Fibroblast of lung (primary cell): Measurements from ENCODE around the gene CCDC80.

Experiments
- EZH2 ChIP-seq: IDR thresholded peaks from 2 replicates; pipeline ENCODE4 v1.5.1; 2012; ENCODE audit warnings: low read length, control low read depth, mild to moderate bottlenecking; ENCODE audit errors: missing control alignments
- TF ChIP-seq, protein P1 (sequence below), 2 donors: IDR thresholded peaks in 1 of 2; conservative IDR thresholded peaks in 1 of 2; 1 replicate in 1 of 2; 2 replicates in 1 of 2; pipeline ENCODE4 v1.5.1; 2011 to 2012; ENCODE audit warnings: low read length in 2 of 2, control low read depth in 1 of 2, inconsistent platforms in 1 of 2, low read depth in 1 of 2, mild to moderate bottlenecking in 1 of 2

DNA sequence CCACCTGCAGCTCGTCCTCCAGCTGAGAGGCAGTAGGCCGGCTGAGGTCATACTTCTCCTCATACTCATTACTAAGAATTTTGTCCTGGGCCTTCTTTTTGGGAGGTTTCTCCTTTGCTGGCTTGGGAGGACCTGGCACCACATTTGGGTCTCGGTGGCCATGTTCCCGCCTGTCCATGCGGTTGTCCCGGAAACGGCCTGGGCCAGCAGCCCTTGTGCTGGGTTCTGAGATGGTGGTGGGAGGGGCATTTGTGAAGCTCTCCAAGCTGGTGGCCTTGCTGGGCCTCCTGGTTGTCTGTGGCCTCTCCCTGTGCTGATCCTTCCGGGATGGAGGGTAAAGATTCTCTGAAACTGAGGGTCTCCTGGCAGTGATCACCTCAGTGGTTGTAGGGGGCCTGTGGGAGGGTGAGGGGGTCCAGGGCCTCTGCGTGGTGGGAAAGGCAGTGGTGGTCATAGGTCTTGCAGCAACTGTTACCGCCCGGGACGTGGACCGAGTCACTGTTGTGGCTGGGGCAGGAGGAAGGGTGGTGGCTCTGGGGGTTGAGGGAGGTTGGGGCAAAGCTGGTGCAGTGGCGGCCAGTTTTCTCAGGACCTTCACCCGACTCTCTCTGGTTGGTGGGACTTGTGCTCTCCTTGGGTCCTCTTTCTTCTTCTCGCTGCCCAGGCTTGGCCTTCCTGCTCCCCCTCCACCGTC, 2.5 kb downstream of the CCDC80 start:
- no peak for TF ChIP-seq EZH2
- TF ChIP-seq, protein P1, sequence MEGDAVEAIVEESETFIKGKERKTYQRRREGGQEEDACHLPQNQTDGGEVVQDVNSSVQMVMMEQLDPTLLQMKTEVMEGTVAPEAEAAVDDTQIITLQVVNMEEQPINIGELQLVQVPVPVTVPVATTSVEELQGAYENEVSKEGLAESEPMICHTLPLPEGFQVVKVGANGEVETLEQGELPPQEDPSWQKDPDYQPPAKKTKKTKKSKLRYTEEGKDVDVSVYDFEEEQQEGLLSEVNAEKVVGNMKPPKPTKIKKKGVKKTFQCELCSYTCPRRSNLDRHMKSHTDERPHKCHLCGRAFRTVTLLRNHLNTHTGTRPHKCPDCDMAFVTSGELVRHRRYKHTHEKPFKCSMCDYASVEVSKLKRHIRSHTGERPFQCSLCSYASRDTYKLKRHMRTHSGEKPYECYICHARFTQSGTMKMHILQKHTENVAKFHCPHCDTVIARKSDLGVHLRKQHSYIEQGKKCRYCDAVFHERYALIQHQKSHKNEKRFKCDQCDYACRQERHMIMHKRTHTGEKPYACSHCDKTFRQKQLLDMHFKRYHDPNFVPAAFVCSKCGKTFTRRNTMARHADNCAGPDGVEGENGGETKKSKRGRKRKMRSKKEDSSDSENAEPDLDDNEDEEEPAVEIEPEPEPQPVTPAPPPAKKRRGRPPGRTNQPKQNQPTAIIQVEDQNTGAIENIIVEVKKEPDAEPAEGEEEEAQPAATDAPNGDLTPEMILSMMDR (conservative IDR thresholded peaks at IDR 0.05 in 1 of 2, IDR thresholded peaks at IDR 0.05 in 1 of 2; ENCODE audit: low read depth in 1 of 2, low read length in 2 of 2), result no peak
